Central memory CD4-positive, alpha-beta T cell (primary cell): ENCODE measurements around the gene LRRIQ1.
"Not testable (repeated sequence)": the region's sequence is repeated elsewhere in the genome, so short reads cannot be mapped to it uniquely, and the experiment has no call there.

Experiments
- DNase-seq: peaks from one replicate; pipeline ENCODE4 v3.0.0; 2022
- total RNA-seq, 3 experiments: gene quantifications; one replicate each; lab custom pipeline; 2026; lab: John Stamatoyannopoulos, UW

Gene LRRIQ1
- total RNA-seq = 0 reads per million in 3 experiments

- peak; percentile 21 for DNase-seq
Observed at GRCh38 chr12:85036234-85036707, at the start of gene LRRIQ1, which contains the start of gene TSPAN19. Gene LRRIQ1, plus strand, starts transcription at chr12:85036351. Its CDS starts 1,826 bp downstream, at chr12:85038177. Gene TSPAN19, minus strand, starts transcription at chr12:85036277. Its CDS starts 6,331 bp downstream, at chr12:85029946.

GRCh38 chr12:84986586-84986985 is 49.6 kb upstream of the LRRIQ1 start:
- no peak for DNase-seq

DNA sequence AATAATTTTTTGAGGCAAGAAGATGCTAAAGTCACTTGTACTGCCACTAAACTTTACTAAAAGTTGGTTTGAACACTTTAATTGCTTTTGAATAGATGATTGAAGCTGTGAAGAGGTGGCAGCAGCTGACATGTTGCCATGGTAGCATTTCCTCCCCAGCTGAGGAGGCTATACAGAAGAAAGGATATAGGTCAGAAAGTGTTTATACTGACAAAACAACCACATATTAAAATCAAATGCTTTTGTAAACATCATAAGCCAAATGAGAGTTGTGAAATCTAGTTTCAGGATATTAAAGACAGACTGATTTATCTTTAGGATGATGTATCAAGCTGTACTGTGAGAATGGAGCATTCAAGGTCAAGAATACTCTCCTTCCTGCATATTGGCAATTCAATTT is 41.7 kb upstream of the LRRIQ1 start:
- peak; percentile 33 for DNase-seq

GRCh38 chr12:84995641-84996040 is 40.5 kb upstream of the LRRIQ1 start:
- DNase-seq = no peak

DNA sequence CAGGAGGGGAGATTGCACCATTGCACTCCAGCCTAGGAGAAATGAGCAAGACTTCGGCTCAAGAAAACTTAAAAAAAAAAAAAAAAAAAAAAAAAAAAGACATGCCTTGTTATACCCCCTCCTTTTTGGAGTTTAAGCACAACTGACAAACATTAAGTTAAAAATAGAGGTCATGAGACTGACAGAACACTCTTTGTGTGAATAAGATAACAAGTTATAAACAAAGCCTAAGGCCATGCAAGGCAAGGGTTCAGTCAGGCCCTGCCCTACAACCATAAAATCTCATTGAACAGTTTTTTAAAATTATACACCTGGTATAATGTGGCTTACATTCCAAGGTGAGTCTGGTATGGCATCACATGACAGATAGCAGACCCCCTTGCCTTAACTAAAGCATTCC is 39.4 kb upstream of the LRRIQ1 start:
- no peak for DNase-seq

DNA sequence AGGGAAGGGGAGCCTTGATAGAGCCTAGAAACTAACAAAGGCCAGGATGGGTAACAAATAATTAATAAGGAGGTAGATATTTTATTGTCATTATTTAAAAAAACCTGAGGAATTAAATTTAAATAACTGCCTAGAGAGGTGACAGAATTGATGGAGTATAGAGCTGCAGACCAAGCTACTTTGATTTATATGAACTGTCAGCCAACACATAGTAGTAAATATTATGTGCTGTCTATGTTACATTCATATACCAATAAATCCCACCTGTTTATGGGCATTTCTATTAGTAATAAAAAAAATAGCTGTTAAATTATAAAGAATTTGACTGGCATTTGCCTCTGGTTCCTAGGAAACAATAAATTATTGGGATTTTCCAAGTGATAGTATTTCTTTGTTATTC is 37.8 kb upstream of the LRRIQ1 start:
- no peak for DNase-seq

DNA sequence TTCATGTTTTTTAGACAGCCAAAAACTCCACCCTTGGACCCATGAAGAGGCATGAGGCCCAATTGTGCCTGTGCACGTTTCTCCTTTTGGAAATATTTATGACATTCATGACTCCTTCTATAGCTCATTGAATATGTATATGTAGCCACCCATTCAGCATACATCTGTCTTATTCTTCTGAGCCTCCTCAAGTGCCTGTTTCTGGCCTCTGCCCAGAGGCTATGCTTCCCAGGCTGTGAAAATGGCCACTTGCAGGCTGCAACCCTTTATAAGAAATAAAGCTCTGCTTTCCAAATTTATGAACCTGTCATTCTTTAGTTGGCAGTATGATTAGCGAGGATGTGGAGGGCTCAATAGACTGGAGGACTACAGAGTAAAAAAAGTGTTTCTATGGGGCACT is 35.4 kb upstream of the LRRIQ1 start:
- DNase-seq = no peak

DNA sequence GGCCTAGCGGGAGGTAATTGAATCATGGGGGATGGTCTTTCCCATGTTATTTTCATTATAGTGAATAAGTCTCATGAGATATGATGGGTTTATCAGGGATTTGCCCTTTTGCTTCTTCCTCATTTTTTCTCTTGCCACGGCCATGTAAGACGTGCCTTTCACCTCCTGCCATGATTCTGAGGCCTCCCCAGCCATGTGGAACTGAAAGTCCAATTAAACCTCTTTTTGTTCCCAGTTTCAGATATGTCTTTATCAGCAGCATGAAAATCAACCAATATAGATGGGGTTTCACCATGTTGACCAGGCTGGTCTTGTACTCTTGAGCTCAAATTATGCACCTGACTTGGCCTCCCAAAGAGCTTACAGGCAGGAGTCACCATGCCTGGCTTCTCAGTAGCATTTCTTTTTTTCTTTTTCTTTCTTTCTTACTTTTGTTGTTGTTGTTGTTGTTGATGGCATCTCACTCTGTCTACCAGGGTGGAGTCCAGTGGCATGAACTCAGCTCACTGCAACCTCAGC is 33.3 kb upstream of the LRRIQ1 start:
- DNase-seq = no peak

GRCh38 chr12:85004204-85004603 is 31.9 kb upstream of the LRRIQ1 start:
- no peak for DNase-seq

DNA sequence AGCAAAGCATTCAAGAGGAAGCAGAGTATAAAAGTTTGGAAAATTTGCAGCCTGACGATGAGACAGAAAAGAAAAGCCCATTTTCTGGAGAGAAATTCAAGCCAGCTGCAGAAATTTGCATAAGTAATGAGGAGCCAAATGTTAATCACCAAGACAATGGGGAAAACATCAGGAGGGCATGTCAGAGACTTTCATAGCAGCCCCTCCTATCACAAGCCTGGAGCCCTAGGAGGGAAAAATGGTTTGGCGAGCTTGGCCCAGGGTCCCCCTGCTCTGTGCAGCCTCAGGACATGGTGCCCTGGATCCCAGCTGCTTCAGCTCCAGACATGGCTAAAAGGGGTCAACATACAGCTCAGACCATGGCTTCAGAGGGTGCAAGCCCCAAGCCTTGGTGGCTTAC is 31.1 kb upstream of the LRRIQ1 start:
- DNase-seq = not testable (repeated sequence)

- DNase-seq = no peak
Observed at GRCh38 chr12:85005615-85006014, 30.5 kb upstream of the LRRIQ1 start.

DNA sequence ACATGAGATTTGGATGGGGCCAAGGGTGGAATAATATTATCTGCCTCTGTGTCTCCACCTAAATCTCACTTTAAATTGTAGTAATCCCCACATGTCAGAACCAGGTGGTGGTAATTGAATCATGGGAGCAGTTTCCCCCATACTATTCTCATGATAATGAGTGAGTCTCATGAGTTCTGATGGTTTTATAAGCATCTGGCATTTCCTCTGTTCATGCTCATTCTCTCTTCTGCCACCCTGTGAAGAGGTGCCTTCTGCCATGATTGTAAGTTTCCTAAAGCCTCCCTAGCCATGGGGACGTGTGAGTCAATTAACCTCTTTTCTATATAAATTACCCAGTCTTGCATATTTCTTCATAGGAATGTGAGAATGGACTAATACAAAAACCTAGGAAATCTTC is 29.9 kb upstream of the LRRIQ1 start:
- DNase-seq = no peak

DNA sequence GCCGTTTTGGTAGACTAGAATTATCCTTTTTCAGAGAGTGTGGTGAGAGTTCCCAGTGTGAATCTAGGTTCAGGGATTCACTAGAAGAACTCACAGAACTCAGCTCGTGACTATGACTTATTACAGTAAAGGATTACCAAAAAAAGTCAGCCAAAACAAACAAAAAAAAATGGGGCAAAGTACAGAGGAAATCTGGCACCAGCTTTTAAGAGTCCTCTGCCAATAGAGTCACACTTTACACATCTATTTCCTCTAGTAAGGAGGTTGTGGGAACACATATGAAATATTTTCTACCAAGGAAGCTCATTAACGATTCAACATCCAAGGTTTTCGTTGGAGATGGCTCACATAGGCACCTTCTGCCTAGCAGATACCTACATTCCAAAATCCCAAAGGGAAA is 28.3 kb upstream of the LRRIQ1 start:
- DNase-seq = no peak

GRCh38 chr12:85016413-85016812 is 19.7 kb upstream of the LRRIQ1 start:
- no peak for DNase-seq

- no peak for DNase-seq
Observed at GRCh38 chr12:85017133-85017532, 19.0 kb upstream of the LRRIQ1 start.

- DNase-seq = no peak
Observed at GRCh38 chr12:85017618-85018017, 18.5 kb upstream of the LRRIQ1 start.

GRCh38 chr12:85018098-85018497 is 18.1 kb upstream of the LRRIQ1 start:
- no peak for DNase-seq

DNA sequence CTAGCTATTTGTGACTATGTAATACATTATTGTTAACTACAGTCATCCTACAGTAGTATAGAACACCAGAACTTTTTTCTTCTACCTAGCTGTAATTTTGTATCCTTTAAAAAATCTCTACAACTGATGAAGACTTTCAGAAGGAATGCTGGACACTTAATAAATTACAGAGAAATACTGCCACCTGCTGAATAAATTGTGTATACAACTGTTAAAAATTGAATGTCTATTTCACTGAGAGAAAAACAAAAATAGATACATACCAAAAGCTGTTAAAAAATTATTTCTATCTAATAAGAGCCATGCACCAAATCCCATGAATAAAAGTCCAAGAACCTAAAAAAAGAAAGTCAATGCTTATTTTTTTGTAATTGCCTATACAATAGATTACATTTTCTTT is 6.7 kb upstream of the LRRIQ1 start:
- DNase-seq = no peak

DNA sequence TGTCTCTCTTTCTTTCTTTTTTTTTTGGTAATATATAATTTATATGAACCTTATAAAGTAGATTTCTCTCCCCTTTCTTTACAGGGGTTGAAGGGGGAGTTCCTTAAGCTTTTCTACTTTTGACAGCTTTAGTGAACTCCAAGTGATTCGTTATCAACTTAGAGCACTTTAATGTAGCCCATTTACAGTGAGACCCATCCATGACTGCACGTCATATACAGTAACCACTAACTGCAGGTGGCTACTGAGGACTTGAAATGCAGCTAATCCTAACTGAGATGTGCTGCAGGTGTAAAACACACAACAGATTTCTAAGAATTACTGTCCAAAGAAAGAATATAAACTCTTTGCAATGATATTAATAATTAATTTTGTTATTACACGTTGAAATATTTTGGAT is 582 bp downstream of the LRRIQ1 start:
- no peak for DNase-seq

DNA sequence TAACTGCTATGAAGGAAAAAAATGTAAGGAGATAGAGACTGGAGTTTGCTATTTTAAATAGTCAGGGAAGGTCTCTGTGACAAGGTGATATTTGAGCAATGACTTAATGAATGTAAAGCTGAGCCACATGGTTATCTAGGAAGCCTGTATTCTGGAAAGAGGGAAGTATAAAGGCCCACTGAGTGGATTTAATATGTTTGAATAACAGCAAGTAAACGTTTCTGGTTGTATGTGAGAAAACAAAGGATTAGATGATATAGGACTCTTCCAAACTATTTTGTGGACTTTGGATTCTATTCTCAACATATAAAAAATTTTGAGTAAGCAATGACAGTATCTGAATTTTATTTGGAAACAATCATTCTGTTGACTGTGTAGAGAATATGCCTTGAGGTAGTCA is 5.2 kb downstream of the LRRIQ1 start:
- DNase-seq = no peak

- DNase-seq = no peak
Observed at GRCh38 chr12:85043829-85044228, 7.7 kb downstream of the LRRIQ1 start.

- DNase-seq = no peak
Observed at GRCh38 chr12:85057370-85057963, 21.3 kb downstream of the LRRIQ1 start.

GRCh38 chr12:85058339-85058738 is 22.2 kb downstream of the LRRIQ1 start:
- DNase-seq = no peak

DNA sequence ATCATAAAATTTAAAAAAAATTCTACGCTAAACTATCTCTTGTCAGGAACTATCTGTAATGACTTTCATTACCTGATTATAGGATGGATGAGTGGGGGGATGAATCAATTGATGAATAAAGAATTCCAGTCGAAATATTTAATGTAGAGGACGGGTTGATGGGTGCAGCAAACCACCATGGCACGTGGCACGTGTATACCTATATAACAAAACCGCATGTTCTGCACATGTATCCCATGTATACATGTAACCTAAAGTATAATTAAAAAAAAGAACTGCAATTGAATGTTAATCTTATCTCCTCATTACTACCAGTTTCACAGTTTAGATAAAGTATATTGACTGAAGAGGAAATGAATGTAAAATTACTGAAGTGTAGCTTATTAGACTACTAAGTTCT is 23.4 kb downstream of the LRRIQ1 start:
- no peak for DNase-seq

DNA sequence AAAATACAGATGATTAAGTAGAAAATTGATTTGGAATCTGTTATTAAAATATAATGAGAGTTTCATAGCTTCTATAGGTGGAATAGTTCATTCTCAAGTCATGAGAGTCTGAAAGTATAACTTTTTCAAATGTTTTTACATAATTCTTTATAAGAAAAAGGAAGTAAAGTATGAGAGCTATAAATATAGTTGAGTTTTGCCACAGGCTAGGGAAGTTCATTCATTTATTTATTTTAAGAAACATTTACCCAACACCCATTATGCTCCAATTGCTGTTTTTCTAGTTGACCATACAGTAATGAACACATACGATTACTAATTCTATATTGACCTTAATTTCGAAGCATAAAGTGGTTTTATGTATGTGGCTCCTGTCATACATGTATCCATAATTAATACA is 24.8 kb downstream of the LRRIQ1 start:
- DNase-seq = no peak
